GM19240 (cell line): Measurements from ENCODE around the gene KLF1.
A peak's percentile ranks its signal among the peaks of the same experiment; 100 is the strongest.
"Not testable (repeated sequence)": the region's sequence is repeated elsewhere in the genome, so short reads cannot be mapped to it uniquely, and the experiment has no call there.

ENCODE experiments used
- DNase-seq: peaks from one replicate; pipeline ENCODE4 v3.0.0; 2011; ENCODE audit warnings: low spot score; ENCODE audit not compliant: insufficient read length

KLF1 gene

DNA sequence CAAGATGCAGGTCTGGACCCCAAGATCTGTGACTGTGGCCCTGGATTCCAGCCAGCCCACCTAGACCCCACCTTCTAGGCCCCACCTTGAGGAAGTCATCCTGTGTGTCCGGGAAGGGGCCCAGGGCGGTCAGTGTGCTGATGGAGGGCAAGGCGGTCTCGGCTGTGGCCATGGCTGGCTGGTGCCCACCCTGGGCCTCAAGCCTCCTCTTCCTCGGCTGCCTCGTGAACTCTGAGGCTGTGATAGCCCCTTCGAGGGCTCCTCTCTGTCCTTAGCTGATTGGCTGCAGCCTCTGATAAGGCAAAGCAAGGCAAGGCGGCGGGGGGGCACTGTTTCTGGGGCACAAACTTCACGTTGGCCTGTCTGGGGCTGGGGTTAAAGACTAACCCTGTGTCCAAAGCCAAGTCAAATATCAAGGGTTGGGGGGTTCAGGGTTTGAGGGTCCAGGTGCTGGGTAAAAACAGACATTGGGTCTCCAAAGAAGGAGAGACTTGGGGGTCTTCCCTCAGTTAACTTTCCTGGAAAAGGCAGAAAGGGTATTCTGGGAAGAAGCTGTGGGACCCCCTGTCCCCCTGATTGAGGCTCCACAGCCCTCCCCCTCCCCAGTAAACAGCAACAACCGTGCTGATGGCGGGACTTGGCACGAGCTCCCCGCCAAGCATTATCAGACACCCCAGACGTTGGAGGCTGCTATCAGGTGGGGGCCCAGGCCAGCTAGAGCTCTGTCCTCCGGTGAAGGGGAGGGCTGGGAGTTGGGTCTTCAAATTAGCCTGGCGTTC lies at the start of gene KLF1:
TSS of gene KLF1 (minus strand) at position 233 of the 779 bp plus-strand sequence. CDS start at position 172, 61 bp downstream.
- DNase-seq, result no peak

DNA sequence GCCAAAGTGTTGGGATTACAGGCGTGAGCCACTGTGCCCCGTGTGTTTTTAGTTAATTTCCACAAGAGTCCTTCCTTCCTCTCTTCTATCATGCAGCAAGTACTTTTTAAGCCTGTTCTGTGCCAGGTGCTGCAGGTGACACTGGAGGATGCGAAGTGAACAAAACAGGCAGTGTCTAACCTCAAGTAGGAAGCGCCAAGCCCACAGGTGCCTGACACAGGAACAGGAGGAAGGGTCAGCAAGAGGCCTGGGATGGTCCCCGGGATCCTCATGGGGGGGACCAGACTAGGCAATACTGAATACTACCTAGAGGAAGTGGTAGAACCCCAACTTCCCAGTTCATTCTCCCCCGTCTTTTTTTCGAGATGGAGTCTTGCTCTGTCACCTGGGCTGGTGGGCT lies 49.6 kb upstream of the KLF1 start:
- no peak for DNase-seq

DNA sequence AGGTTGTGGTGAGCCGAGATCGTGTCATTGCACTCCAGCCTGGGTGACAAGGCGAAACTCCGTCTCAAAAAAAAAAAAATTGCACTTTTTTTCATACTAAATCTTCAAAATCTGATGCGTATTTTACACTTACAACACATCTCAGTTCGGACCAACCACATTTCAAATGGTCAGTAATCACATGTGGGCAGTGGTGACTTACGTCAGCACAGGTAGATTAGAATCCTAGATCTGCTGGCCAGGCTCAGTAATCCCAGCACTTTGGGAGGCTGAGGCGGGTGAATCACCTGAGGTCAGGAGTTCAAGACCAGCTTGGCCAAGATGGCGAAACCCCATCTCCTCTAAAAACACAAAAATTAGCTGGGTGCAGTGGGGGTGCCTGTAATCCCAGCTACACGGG lies 48.1 kb upstream of the KLF1 start:
- DNase-seq, result no peak

DNA sequence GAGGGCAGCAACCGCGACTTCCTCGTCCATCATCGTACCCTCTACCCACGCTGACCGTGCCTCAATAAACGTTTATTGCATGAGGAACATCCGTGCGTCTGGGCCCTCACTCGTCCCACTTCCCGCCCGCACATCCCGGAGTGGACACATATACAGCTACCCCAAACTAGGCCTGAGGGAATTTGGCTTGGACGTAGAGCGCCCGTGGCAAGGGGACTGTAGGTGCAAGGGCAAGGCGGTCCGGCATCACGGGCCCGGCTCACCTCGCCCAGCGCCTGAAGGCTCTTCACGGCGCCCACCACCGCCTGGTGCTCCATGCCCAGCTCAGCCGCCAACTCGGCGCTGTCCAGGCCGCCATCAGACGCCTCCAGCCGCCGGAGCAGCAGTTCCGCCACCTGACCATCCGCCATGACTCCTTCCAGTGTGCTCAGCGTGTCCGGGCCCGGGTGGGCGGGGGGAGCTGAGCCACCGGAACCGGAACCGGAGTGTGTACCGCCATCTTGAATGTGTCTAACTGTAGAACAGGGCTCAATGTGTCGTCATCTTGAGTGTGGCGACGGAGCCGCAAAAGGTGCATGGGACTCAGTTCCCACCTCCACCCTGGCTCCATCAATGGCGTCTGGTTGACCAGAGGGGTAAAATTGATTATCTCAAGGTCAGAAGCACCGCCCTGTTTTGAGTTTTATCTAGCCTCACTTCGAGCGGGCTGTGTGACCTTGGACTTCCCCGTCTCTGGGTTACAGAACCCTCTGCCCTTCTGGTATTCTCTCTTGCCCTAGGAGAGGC lies 46.5 kb upstream of the KLF1 start, which contains the start of gene FARSA:
TSS of gene FARSA (minus strand) at position 425 of the 786 bp plus-strand sequence. CDS start at position 410, 15 bp downstream.
- DNase-seq, result peak; percentile 90

DNA sequence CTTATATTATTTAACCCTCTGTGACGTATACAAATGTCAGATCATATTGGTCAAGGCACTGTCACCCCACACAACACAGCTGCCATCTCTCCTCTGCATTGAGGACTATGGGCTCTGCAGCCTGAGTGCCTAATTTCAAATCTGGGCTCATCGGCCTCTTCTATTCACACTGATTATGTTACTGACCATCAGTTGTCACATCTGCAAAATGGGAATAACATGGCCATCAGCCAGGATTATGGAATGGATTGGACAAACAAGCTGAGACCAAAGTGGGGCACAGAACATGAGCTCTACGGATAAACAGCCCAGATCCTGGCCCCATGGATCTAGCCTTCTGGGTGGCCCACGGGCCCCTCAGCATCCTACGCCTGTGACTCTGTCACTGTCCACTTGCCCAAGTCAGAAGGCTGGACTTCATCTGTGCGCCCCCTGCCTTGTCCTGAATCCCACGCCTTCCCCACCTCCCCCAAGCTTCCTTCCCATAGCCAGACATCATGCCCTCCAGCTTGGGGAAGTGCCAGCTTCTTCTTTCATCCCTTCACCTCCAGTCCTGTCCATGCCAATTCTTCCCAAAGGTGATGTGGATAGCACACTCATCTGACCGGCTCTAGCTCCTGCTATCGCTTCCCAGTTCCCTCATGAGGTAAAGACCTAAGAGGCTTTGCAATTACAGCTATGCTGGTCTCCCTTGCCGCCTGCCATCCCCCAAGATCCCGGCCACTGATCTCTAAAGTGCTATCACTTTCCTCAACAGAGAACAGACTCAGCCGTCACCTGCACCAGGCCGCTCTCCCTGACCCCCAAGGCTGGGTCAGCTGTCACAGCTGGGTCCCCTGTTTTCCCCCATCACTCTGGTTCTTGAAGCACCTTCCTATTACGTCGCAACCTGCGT lies 45.6 kb upstream of the KLF1 start:
- DNase-seq, result no peak

DNA sequence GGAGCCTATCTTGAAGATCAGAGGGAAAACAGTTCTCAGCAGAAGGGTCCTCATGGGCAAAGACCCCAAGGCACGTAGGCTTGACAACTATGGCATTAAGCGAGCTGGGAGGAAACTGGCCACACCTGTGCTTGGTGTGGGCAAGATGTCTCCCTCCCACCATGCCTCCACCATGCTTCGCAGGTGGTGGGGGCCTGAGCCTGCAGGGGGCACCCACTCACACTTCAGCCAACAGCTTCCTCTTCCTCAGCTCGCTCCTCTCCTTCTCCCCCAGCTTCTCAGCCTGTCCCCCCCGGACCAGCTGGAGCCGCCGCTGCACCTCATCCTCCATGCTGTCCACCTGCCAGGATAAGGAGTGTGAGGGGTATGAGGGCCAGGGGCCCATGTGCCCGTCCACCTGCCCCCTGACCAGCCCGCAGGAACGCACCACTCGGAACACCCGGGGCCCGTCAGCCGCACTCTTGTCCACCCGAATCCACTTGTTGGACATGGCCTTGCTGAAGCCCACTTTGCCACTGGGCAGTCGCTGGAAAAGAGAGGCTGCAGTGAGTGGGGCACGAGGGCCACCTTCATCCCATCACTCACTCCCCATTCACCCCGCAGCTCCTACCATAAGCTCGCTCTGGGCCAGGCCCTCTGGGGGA lies 43.1 kb upstream of the KLF1 start:
- no peak for DNase-seq

DNA sequence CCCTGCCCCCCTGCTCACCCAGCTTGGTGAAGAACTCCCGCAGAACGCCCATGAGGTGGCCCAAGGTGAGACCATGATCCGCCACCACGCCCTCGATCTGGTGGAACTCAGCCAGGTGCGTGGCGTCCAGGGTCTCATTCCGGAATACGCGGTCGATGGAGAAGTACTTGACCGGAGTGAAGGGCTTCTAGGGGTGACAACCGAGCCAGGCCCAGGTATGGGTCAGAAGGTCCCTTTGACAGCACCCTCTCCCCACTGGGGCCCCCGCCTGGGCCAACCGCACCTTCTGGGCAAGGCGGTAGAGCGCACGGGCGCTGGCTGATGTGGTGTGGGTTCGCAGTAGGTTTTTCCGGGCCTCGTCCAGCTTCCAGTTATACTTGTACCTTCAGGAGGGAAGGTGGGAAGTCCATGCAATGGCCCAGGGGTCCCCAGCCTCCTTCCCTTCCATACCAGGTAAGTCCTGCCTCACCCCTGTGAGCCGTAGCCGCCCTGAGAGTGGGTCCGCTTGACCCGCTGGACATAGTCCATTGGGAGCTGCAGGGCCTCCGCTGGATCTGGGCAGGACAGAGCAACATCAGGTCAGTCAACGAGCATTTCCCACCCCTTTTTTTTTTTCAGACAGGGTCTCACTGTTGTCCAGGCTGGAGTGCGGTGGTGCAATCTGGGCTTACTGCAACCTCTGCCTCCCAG lies 37.8 kb upstream of the KLF1 start:
- no peak for DNase-seq

DNA sequence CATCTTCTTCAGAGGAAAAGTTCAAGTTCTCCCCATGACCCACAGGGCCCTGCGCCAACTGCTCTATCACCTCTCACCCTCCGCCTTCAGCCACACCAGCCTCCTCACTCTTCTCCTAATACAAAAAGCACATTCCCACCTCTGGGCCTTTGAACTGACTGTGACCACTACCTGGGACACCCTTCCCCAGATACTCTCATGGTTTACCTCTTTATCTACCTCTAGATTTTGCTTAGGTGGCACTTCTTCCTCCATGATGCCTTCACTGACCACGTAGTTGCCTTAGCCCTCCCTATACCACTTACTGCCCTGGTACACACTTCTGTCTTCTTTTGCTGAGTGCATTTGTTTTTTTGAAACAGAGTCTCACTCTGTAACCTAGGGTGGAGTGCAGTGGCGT lies 36.0 kb upstream of the KLF1 start:
- DNase-seq, result no peak

DNA sequence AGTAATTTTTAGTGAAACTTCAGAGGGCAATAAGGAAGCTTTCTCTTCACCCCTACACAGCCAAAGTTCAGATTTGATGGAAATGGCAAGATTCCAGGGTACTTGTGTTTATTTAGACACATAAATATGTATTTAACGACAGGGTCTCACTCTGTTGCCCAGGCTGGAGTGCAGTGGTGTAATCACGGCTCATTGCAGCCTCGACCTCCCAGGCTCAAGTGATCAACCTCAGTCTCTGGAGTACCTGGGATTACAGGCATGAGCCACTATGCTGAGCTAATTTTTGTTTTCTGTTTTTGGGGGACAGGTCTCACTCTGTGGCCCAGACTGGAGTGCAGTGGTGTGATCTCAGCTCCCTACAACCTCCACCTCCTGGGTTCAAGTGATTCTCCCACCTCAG lies 34.0 kb upstream of the KLF1 start:
- DNase-seq, result no peak

DNA sequence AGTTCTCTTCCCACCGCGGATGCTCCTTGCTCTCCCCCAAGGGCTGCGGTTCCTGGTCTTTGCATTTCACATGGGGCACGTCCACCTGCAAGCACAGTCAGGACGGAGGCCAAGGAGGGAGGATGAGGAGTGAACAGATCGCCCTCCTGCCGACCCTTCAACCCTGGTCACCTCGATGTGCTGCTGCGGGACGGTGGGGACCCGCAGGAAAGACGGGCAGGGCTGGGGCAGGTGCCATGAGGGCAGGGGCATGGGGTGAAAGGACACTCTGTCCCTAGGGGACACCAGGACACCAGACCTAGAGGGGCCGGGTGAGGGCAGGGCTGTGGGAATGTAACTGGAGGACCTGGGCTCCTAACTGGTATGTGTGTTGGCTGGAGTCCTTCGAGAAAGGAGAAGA lies 31.3 kb upstream of the KLF1 start:
- DNase-seq, result no peak

DNA sequence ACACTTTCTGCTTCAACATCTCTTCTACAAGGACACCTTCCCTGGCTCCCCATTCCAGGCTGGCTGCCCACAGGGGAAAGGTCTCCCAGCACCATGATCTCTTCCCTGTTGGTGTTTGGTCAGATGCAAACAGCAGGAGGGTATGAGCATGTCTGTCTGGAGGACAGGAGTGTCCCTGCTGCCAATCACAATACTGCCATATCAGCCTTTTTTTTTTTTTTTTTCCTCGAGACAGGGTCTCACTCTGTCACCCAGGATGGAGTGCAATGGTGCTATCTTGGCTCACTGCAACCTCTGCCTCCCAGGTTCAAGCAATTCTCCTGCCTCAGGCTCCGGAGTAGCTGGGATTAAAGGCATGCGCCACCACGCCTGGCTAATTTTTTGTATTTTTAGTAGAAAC lies 28.9 kb upstream of the KLF1 start:
- DNase-seq, result not testable (repeated sequence)

DNA sequence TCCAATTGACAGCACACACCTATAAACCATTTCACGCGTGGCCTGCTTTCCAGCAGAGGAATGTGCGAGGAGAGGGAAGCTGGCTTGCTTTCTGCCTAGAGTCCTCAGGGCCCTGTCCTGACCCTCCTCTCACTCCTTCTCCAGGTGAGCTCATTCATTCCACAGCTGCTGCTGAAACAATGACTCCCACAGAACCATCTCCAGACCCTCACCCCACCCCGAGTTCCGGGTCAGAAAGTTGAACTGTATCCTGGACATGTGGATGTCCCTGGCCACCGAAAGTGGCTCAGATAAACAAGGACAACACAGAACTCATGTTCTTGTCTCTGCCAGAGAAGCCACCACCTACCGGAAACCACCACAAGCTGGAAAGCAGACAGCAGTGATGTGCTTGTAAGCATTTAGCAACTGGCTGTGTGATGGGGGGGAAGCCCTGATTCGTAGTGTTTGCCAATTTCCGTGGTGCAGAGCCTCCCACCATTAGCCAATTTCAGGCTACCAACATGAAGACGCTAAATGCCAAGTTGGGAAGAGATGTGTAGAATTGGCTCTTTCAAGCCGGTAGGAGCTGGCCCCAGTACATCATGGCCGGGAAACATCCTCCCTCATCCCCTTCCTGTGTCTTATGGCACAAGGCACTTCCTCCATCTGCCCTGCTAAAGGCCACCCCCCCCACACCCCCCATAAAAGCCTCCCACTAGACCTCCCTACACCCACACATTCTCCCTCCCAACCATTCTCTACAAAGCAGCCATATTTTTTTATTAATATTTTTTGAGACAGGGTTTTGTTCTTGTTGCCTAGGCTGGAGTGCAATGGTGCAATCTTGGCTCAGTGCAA lies 27.1 kb upstream of the KLF1 start:
- no peak for DNase-seq

DNA sequence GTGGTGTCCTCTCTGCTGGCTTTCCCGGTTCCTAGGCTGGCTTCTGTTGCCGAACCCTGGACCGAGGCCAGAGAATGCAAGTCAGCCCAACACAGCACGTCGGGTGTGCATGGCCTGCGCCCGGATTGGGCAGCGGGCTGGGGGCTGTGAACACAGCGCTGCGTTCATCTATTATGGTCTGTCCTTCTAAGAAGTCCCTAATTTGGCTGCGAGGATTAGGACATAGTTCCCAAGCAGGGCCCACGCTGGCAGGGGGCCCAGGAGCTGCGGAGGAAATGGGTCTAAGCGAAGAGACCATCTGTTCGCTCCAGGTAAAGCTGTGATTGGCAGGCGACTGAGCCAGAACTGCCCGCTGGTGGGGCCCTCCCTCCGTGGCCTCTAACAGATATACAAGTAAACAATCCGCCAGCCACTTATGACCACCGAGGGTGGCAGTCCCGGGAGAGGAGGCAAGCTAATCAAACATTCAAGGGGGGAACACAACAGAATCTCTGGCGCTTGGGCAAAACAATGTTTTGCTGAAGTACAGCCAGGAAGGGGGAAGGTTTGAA lies 26.1 kb upstream of the KLF1 start:
- no peak for DNase-seq

DNA sequence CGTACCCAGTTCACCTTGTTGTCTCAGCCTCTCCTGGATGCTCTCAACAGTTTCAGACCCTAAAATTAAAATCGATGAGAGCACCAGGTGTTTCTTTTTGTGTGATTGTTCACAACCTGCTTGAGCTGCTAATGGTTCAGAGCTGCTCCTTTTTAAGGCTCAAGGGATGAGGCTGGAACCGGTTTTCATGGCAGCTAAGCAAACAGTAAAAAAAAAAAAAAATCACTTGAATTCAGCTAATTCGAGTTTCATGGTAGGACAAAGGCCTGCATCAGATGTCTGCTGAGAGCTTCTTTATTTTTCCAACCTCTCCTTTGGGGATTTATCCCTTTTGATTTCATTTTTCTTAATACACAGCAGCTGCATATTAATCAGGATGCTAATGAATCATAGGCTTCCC lies 25.6 kb upstream of the KLF1 start:
- no peak for DNase-seq

DNA sequence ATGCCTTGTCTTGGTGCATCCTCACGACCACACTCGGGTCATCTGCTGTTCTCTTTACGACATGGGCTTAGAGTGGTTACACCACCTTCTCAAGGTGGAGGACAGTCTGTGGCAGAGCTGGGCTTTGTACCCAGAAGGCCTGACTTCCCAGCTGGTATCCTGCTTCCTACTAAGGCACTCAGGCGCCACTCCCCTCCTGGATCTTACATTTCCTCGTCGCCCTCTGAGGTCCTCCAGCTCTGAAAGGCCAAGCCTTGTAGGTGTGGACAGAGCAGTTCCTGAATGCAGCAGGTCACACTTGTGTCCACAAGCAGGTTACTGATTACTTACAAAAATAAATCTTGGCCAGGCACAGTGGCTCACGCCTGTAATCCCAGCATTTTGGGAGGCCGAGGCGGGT lies 20.2 kb upstream of the KLF1 start:
- no peak for DNase-seq

DNA sequence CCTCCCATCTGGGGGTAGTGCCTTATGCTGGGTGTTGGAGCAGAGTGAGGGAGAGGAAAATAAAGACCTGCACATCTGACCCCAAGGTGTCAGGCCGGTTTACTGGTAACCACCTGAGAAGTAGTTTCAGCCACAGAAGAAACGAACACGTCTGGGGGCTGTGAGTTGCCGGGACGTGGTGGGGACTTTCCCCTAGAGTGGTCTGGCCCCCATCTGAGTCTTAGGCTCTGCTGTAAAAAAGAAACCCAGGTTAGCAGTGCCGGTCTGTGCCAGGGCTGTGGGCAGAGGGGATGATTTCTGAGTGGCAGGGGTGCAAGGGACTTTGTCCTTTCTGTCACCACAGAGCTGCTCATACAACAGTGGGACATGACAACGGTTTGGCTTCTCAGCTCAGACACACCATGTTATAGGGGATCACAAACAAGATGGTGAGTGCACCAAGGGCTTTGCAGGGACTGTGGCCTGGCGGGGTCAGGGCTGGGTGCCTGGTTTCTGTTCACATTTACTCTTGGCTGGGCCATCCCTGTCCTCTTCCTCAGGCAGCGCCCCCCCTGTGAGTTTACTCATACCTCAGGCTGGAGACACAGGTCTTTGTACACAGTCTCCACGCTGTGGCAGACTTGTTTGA lies 13.0 kb upstream of the KLF1 start:
- DNase-seq, result peak; percentile 81

DNA sequence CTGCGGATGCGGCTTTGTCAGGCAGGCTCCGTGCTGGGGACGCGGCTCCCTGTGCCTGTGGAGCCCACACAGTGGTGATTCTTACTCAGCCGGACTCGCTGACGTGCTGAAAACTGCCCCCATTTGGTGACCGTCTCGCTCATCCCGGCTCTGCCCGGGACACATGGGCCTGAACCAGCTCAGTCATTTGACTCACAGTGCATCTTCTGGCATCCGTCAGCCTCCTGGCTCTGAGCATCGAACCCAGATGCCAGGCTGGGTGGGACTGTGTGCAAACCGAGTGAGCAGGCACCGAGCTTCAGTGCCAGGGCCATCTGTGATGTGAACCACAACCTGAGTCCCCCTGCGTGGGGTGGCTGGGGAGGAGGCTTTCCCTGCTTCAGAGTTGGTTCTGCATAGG lies 9.5 kb upstream of the KLF1 start:
- DNase-seq, result no peak

DNA sequence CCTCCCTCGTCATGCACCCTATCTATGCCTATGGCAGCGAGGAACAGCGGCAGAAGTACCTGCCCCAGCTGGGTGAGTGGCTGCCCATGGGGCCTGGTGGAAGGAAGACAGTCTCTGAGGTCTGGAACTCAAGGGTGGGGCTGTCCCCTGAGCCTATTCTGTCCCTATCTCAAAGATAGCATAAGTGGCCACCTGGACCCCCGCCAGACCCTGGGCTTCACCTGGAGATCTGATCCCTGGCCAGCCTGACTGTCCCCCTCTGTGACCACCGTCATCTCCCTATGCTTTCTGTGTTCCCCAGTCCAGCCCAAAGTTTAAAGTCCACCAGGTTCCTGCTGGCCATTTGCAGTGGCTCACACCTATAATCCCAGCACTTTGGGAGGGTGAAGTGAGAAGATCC lies 6.6 kb upstream of the KLF1 start:
- DNase-seq, result no peak

DNA sequence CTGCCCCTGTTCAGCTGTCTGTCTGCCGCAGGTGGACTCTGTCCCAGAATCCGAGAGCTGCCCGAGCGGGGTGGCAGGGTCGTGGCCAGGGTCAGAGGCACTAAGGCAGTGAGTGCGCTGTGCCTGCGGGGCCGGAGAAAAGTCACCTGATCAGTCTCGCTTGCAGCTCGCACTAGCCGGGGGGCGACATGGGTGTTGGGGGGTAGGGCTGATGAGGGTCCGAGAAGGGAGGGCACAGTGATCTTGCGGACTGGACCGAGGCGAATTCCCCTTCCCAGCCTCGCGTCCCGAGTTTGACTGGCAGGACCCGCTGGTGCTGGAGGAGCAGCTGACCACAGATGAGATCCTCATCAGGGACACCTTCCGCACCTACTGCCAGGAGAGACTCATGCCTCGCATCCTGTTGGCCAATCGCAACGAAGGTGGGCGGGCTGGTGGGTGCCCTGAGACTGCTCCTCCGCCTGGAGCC lies 4.6 kb upstream of the KLF1 start:
- DNase-seq, result no peak
